ENCODE results near the gene HMOX2. TPM values are rescaled to one million over a fixed set of nuclear protein-coding genes. Genes with fewer than 3 reads are reported as not detected.

The HMOX2 gene
- total RNA-seq, 1 donor, result 57.9 TPM

DNA sequence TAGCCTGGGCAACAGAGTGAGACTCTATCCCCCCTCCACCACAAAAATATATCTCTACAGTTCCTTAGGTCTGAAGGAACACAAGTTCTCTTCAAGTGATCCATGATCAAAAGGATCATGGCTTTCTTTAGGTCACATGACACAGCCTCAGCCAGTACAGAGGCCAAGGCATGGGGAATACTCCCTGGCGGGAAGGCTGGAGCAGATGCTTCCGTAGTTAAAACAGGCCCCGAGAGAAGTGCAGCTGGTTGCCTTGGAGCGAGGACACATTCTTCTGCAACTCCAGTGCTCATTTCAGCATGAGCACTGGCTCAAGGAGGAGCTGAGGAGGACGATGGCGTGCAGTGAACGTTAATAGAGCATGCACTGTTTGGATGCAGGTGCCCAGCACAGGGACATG lies 48.9 kb downstream of the HMOX2 start:
- H3K4me3 ChIP-seq (ENCODE audit: low read depth, low read length), result no peak overlapping the region
- DNase-seq (ENCODE audit: low read depth), result no peak
- TF ChIP-seq CTCF (IDR thresholded peaks at IDR 0.05; ENCODE audit: insufficient read depth, low read depth, low read length), result no peak

DNA sequence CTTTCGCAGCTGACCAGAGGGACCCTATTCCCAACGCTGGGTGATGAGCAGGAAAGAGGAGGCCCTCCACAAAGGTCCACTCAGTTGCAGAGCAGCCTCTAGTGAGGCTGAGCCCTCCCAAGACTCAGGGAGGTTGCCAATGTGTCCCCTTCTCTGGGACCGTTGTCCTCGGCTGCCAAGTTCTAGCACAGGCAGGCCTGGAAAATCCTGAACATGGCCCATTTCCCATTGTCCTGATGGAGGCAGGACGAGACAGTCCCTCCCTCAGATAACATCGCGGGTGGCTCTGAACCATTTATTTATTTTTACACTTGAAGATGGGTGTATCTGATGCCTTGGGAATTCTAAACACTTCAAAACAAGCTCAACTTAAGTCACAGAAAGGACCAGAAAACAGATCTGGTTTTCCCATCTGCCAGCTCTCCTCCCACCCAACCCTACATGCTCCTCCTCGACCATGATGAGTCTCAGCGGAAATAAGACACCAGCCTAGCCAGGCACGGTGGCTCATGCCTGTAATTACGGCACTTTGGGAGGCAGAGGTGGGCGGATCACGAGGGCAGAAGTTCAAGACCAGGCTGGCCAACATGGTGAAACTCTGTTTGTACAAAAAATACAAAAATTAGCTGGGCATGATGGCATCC lies 49.6 kb downstream of the HMOX2 start:
- H3K4me3 ChIP-seq (ENCODE audit: low read depth, low read length), result no peak overlapping the region
- no peak for TF ChIP-seq CTCF (IDR thresholded peaks at IDR 0.05; ENCODE audit: insufficient read depth, low read depth, low read length)
- peak; percentile 50 for DNase-seq (ENCODE audit: low read depth)

DNA sequence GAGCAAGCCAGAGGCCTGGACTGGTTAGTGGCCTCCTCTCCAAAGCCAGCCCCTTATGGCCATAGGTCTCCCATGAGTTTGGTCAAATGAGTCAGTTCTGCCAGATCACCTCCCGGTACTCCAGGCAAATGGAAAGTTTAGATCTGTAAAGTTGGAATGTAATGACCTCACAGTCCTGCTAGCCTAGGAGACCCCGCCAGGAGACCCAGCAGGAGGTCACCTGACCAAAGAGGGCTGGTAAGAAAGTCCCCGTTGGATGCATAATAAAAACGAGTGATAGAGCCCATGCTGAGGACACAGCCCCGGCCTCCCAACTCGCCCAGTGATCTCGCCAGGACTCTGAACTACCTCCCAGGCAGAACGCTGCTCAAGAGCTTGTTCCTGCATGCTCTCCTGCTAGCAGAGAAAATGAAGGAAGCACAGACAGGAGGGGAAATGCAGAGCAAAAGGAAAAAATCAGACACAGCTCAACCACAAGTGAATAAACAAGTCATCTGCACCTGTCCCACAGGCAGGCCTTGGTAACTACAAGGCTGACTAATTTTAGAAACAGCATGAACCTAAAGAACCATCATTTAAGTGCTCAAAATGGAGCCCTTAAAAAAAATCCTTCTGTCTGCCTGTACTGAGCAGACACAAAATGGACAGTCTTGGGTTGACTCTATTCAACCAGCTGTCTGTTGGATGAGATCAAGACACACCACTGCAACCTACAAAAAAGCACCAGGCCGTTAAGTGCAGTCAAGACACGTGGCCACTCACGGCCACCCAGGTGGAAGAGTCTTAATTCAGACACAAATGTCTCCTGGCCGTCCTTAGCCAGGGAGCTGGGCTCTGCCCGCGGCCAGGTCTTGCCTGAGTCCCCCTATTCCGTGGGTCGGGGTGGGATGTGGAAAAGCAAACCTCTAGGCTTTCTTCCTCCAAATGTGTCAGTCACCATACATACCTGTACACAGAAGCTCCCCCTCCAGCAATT lies 53.2 kb downstream of the HMOX2 start:
- DNase-seq (ENCODE audit: low read depth), result peak; percentile 71
- H3K4me3 ChIP-seq (ENCODE audit: low read depth, low read length), result no peak overlapping the region
- no peak for TF ChIP-seq CTCF (IDR thresholded peaks at IDR 0.05; ENCODE audit: insufficient read depth, low read depth, low read length)

GRCh38 chr16:4531811-4532210 lies 55.6 kb downstream of the HMOX2 start:
- no peak for DNase-seq (ENCODE audit: low read depth)
- no peak overlapping the region for H3K4me3 ChIP-seq (ENCODE audit: low read depth, low read length)
- TF ChIP-seq CTCF (IDR thresholded peaks at IDR 0.05; ENCODE audit: insufficient read depth, low read depth, low read length), result no peak

GRCh38 chr16:4532238-4532637 lies 56.0 kb downstream of the HMOX2 start:
- no peak for TF ChIP-seq CTCF (IDR thresholded peaks at IDR 0.05; ENCODE audit: insufficient read depth, low read depth, low read length)
- no peak for DNase-seq (ENCODE audit: low read depth)

DNA sequence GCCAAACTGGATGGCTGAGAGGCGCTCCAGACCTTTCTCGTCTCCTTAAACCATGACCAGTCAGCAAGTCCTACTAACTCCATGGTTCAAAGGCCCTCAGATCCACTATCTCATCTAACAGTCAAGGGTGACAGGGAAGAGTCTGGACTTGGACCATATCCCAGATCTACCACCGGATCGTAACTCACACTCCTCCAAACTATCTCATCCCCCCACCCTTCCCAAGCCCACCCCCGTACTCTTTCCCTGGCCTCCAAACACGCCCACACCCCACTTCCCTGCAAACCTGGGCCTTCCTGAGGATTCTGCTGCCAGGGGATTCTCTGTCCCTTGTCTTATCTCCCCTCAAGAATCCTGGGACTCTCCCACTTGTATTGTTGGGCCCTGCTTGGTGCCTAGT lies 57.3 kb downstream of the HMOX2 start:
- DNase-seq (ENCODE audit: low read depth), result no peak
- no peak for TF ChIP-seq CTCF (IDR thresholded peaks at IDR 0.05; ENCODE audit: insufficient read depth, low read depth, low read length)

More at GRCh38 chr16:4532238-4532637, 56.0 kb downstream of the HMOX2 start:
- no peak overlapping the region for H3K4me3 ChIP-seq (ENCODE audit: low read depth, low read length)

More for the DNA sequence above, 57.3 kb downstream of the HMOX2 start:
- H3K4me3 ChIP-seq (ENCODE audit: low read depth, low read length), result no peak overlapping the region
